Thyroid gland (tissue), 4 donors: ENCODE measurements around the gene DUSP12. TPM values are rescaled to one million over a fixed set of nuclear protein-coding genes. Genes with fewer than 3 reads are reported as not detected.

ENCODE experiments used
- DNase-seq, 2 donors: peaks; one replicate each; pipeline ENCODE4 v3.0.0-alpha.2; 2019
- H3K27ac ChIP-seq, 3 donors: fragments of 200-600 bp; sonication (generic); 1 replicate in 2 of 3; 2 replicates in 1 of 3; pipeline ENCODE4 v1.5.1; 2016 to 2019; ENCODE audit warnings: mild to moderate bottlenecking in 1 of 3, moderate library complexity in 1 of 3
- H3K27me3 ChIP-seq: fragments of 200-600 bp; sonication (generic); one replicate; pipeline ENCODE4 v1.5.1; 2019
- H3K36me3 ChIP-seq, 2 donors: fragments of 200-600 bp; sonication (generic); one replicate each; pipeline ENCODE4 v1.5.1; 2016 to 2019
- H3K4me1 ChIP-seq, 2 donors: fragments of 200-600 bp; sonication (generic); one replicate each; pipeline ENCODE4 v1.5.1; 2017 to 2019
- H3K4me3 ChIP-seq, 3 donors: fragments of 200-600 bp; sonication (generic); replicated peaks in 1 of 3; 1 replicate in 2 of 3; 2 replicates in 1 of 3; pipeline ENCODE4 v1.5.1; 2016; ENCODE audit warnings: mild to moderate bottlenecking in 1 of 3
- H3K9me3 ChIP-seq: fragments of 200-600 bp; sonication (generic); one replicate; pipeline ENCODE4 v1.5.1; 2017
- POLR2A ChIP-seq, 2 donors: fragments of 450-650 bp; IDR thresholded peaks; one replicate each; pipeline ENCODE4 v1.6.1; 2017; ENCODE audit warnings: antibody characterized with exemption in 2 of 2, mild to moderate bottlenecking in 2 of 2, moderate library complexity in 1 of 2
- WGBS, 2 donors: methylation state at CpG; one replicate each; pipeline ENCODE4 v1.1.5; 2017; 5-methylcytosine and 5-hydroxymethylcytosine counted together
- intact Hi-C: fragments of 100-400 bp; cut with DNase I; formaldehyde crosslinking; loops from one replicate; pipeline ENCODE4 v1.15.1; 2023
- total RNA-seq, 4 donors: library from RNA; depleted of rRNA; stranded (reverse); fragments of >200 nt; gene quantifications; one replicate each; pipeline ENCODE4 v1.2.3, GENCODE V29; 2016
- TF ChIP-seq, protein P1 (sequence below), 6 experiments: fragments of 200-600 bp in 3 of 6; fragments of 450-650 bp in 3 of 6; sonication (generic) in 3 of 6; IDR thresholded peaks; one replicate each; pipeline ENCODE4 v1.5.1; 2016 to 2019; ENCODE audit warnings: antibody characterized with exemption in 6 of 6, mild to moderate bottlenecking in 2 of 6, inconsistent platforms in 1 of 6, moderate library complexity in 1 of 6

DUSP12 gene
- total RNA-seq, 4 donors from 2014 or later, result 36.6 to 53.7 (median 39.8) TPM

DNA sequence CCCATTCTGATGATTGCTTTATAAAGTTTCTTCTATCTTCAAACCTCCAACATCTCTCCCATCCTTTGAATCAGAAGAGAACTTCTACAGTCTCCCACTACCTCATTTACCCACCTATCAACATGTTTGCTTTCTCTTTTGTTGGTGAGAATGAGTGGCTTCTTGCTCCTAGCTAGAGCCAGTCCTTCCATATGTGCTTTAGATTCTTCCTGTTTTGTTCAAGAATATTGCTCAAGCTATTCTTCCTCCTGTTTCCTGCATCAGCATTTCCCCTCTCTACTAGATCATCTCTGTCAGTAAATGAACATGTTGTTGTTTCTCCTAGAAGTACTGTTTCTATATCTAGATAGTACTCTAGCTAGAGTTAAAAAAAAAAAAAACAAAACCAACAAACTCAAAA is 22.8 kb downstream of the DUSP12 start:
- Histone ChIP-seq H3K9me3 (no peaks in the 10 kb centered on the region), H3K27ac (no peak overlapping the region), H3K4me3 (no peak overlapping the region), H3K27me3 (no peaks in the 10 kb centered on the region), H3K36me3 (no peaks in the 10 kb centered on the region), H3K4me1 (peaks cover 1 to 20% of the 10 kb centered on the region in 2 donors)
- TF ChIP-seq, protein P1, sequence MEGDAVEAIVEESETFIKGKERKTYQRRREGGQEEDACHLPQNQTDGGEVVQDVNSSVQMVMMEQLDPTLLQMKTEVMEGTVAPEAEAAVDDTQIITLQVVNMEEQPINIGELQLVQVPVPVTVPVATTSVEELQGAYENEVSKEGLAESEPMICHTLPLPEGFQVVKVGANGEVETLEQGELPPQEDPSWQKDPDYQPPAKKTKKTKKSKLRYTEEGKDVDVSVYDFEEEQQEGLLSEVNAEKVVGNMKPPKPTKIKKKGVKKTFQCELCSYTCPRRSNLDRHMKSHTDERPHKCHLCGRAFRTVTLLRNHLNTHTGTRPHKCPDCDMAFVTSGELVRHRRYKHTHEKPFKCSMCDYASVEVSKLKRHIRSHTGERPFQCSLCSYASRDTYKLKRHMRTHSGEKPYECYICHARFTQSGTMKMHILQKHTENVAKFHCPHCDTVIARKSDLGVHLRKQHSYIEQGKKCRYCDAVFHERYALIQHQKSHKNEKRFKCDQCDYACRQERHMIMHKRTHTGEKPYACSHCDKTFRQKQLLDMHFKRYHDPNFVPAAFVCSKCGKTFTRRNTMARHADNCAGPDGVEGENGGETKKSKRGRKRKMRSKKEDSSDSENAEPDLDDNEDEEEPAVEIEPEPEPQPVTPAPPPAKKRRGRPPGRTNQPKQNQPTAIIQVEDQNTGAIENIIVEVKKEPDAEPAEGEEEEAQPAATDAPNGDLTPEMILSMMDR (IDR thresholded peaks at IDR 0.05), result no peak
- no peak for TF ChIP-seq POLR2A (IDR thresholded peaks at IDR 0.05)
- no peak for DNase-seq
- intact Hi-C loops, result no loop called here

DNA sequence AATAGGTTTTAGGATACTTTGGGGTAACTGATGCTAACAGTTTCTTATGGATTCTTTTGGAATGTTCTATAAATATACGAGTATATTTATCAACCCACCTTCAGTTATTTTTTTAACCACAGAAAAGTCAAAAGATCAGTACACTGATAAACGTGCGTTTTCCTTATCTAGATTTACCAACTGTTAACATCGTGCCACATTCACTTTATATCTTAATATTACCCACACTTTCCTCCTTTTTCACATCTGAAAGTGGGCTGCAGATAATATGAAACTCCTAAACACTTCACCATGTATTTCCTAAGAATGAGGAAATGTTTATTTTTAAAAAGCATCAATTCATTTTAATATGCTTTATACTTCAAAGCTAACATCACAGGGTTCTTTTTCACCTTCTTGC is 24.2 kb downstream of the DUSP12 start:
- H3K4me3 ChIP-seq, result no peak overlapping the region
- peaks cover 0 to 12% of the 10 kb centered on the region in 2 donors for H3K4me1 ChIP-seq
- TF ChIP-seq, protein P1 (IDR thresholded peaks at IDR 0.05), result no peak
- no peak for TF ChIP-seq POLR2A (IDR thresholded peaks at IDR 0.05)
- intact Hi-C loops, result no loop called here
- H3K36me3 ChIP-seq, result no peaks in the 10 kb centered on the region
- no peaks in the 10 kb centered on the region for H3K27me3 ChIP-seq
- H3K9me3 ChIP-seq, result no peaks in the 10 kb centered on the region
- WGBS, 2 donors, result 73 to 79% methylated on average over 4 of the region's 4 CpGs
- no peak for DNase-seq
- H3K27ac ChIP-seq, result no peak overlapping the region

DNA sequence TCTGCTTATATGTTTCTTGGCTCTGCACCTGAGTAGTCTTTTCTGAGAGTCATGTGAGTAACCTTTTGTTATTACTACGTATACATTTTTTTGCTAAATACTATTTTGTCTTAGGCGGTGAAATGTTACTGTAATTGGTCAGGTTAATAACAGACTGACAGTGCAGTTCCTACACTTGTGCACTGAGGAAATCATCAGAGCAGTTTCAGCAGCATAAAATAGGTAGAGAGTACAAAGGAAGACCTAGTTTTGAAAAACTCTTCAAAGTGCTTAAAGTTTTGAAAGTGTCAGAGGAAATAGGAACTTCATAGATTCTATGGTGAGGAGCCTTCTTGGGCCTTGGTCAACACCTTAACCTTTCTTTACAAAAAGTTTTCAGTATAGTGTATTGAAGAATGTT is 27.7 kb downstream of the DUSP12 start:
- H3K4me1 ChIP-seq, result peaks cover 0 to 2% of the 10 kb centered on the region in 2 donors
- TF ChIP-seq, protein P1 (IDR thresholded peaks at IDR 0.05), result no peak
- TF ChIP-seq POLR2A (IDR thresholded peaks at IDR 0.05), result no peak
- 90 to 92% methylated on average over 2 of the region's 2 CpGs for WGBS, 2 donors

DNA sequence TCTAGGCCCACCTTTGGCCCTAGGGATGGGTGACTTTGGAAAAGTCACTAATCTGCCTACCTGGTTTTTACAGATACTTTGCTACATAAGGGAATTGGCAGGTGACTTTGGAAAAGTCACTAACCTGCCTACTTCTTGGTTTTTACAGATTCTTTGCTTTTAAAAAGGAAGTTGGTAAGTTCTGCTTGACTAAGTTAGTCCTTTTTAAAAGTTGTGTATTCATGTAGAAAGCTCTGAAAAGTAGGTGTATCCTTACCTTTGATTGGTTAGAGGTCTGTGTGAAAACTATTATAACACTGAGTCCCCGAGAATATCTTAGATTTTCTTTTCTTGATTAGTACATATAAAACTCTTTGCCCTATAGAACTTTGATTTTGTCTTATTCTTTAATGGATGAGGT is 28.9 kb downstream of the DUSP12 start:
- intact Hi-C loops, result no loop called here

More for the DNA sequence above, 27.7 kb downstream of the DUSP12 start:
- intact Hi-C loops, result no loop called here
- Histone ChIP-seq H3K4me3 (no peak overlapping the region), H3K9me3 (no peaks in the 10 kb centered on the region), H3K27ac (no peak overlapping the region), H3K27me3 (no peaks in the 10 kb centered on the region), H3K36me3 (no peaks in the 10 kb centered on the region)
- no peak for DNase-seq

DNA sequence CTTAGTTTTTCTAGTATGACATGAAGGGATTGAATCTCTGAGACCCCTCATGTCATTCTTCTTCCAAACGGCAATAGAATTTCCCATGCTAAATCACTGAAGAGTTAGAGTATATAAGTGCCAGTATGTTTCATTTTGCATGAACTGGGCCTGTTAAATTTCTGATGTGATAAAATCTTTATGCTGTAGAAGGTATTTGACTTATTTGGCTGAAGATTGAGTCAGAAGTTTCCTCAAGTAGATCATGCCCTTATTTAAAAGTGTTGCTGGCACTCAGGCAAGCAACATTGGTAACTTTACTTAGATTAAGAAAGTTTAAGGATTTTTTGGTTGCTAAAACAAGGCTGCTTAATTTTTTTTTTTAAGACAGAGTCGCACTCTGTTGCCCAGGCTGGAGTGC is 29.8 kb downstream of the DUSP12 start:
- WGBS, 2 donors, result 83 to 85% methylated on average over 2 of the region's 2 CpGs

More for the DNA sequence above, 28.9 kb downstream of the DUSP12 start:
- no peaks in the 10 kb centered on the region for H3K36me3 ChIP-seq
- no peak for DNase-seq
- H3K9me3 ChIP-seq, result no peaks in the 10 kb centered on the region
- H3K4me3 ChIP-seq, result no peak overlapping the region
- H3K4me1 ChIP-seq, result no peaks in the 10 kb centered on the region
- WGBS, 2 donors, result 86 to 92% methylated on average over 1 of the region's 1 CpG
- no peak overlapping the region for H3K27ac ChIP-seq
- TF ChIP-seq, protein P1 (IDR thresholded peaks at IDR 0.05), result no peak
- TF ChIP-seq POLR2A (IDR thresholded peaks at IDR 0.05), result no peak
- no peaks in the 10 kb centered on the region for H3K27me3 ChIP-seq

More for the DNA sequence above, 29.8 kb downstream of the DUSP12 start:
- no peaks in the 10 kb centered on the region for H3K27me3 ChIP-seq
- no peak overlapping the region for H3K4me3 ChIP-seq
- intact Hi-C loops, result no loop called here
- no peak for TF ChIP-seq POLR2A (IDR thresholded peaks at IDR 0.05)
- TF ChIP-seq, protein P1 (IDR thresholded peaks at IDR 0.05), result no peak
- H3K36me3 ChIP-seq, result peaks cover 5 to 6% of the 10 kb centered on the region in 2 donors
- H3K9me3 ChIP-seq, result no peaks in the 10 kb centered on the region
- H3K4me1 ChIP-seq, result no peaks in the 10 kb centered on the region
- H3K27ac ChIP-seq, result no peak overlapping the region
- DNase-seq, result no peak
